ENCODE data around the gene TAS1R2.
"Not testable (repeated sequence)": the region's sequence is repeated elsewhere in the genome, so short reads cannot be mapped to it uniquely, and the experiment has no call there.

Gene TAS1R2

DNA sequence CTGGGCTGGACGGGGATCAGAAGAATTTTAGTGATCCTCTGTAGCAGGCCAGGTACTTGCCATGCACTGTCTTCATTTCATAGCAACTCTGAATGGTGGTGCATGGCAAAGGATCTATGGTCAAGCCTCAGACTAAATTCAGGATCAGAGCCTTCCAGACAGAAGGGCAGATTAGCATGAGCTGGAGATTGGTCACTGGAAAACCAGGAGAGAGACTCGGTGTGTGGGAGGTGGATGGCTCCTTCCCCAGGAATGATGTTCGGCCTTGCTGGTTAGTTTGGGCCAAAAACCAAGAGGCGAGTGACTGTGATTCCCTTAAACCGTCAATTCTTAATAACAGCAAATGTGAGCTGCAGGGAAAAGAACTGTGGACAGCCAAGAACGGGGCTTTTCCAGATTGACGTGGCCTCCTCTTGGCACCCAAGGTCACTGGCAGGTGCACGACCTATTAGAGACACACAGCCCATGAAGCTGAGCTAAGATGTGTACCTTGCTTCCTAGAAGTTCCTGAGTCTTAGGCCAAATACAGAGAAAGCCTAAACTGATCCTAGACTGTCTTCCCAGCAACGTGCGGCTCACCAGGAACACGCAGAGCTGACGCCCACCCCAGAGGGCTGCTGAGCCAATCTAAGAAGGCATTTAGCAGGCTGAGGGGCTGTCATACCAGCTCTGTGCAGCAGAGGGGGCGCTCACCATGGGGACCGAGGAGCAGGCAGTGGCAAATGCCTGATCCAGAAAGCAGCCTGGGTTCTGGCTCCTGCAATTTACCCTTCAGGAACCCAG lies 24.4 kb upstream of the TAS1R2 start:
- peak; percentile 12 to 55 for DNase-seq

DNA sequence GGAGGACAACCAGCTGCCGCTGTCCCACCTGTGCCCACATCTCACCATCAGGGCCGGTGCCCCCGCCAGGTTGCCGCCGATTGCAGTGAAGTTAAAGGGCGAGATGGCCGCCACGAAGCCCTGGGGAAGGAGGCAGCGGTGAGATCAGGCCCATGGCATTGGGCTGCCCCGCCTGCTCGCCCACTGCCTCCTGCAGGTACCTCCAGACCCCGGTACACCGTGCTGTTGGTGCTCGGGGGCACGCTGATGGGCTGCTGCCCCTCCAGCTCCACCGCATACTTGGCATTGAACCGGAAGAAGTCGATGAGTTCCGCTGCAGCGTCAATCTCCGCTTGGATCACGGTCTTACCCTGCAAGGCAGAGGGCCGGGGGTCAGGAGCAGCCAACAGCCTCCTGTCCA lies 23.6 kb upstream of the TAS1R2 start:
- no peak for DNase-seq

DNA sequence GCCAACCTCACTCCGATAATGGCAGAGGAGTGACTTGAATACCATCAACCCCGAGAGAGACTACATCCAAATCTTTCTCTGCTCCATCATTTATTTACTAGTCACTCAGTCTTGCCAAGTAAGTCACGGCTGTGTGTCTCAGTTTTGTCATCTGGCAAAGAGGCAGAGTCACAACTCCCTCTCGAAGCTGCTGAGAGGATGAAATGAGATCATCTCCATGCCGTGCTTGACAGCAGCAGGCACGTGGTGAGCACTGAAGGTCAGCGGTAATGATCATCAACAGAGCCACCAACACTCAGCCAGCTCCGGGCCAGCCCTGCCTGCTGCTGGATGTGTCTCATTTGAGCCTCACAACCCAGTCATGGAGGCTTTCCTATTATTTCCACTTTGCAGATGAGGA lies 23.0 kb upstream of the TAS1R2 start:
- DNase-seq = no peak

DNA sequence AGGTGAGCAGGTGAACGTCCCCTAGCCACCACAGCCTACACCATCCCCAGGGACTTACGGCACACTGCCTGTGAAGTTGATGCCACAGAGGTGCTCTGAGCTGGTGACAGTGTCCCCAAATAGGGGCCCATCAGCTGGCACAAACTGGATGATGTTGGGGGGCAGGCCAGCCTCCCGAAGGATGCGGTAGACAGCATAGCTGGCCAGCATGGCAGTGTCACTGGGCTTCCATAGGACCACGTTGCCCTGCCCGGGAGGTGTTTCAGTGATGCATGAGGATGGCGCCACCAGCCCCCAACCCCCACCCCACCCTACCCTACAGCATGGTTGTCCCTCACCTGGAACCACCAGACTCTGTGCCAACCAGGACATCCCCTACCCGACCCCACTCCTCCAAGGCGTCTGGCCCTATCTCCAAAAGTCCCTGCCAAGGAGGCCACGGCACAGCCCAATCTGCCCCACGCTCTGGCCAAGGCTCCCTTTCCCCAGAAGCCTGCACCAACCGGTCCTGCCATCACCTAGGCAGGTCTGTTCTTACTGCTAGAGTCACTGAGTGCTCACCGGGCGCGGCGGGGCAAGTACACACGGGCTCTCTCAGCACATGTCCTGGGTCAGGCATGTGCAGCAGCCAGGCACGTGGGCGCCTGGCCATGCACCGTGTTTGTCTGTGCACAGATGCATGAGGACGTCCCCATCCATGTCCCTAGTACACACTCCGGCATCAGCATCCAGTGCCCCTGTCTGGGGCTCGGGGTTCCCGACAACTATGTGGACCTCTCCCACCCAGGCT lies 22.4 kb upstream of the TAS1R2 start:
- DNase-seq = no peak

DNA sequence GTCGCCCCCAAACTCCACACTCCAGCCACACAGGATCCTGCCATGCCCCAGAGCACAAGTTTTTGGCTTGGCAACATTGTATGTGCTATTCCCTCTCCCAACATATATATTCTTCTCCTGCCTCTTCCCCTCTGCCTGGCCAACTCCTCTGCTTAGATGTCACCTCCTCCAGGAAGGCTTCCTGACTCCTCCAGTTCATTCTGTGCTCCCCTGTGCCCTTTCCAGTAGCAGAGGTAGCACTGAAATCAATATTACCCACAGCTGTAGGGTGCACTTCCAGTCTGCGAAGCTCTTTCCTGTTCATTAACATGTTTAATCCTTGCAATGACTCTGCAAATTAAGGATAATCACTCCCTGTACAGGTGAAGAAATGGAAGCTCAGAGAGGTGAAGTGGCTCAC lies 21.7 kb upstream of the TAS1R2 start:
- DNase-seq = no peak

GRCh38 chr1:18880585-18880984 lies 21.1 kb upstream of the TAS1R2 start:
- DNase-seq = no peak

DNA sequence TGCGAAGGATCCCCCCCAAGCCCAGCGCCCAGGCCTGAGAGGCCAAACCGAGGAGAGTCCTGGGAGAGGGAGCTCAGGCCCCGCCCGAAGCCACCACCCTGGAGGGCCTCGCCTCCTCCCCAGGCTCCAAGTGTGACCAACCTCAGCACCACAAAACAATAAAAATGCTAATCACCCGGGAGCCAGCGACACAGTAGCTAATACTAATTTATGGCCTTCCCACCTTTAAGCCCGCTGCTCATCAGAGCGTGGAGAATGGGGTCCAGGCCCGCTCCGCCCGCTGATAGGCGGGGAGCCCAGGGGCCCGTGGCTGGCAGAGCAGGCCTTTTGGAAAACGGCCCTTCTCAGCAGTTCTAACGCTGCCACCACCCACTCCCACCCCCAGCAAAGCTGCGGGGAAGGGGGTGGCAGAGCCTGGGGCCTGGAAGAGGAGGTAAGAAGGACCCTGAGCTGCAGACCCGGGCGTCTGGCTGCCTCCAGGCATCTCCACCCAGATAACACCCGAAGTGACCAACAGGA lies 20.4 kb upstream of the TAS1R2 start:
- DNase-seq = peak; percentile 39 to 72

- DNase-seq = no peak
Measured at GRCh38 chr1:18879215-18879790, 19.8 kb upstream of the TAS1R2 start.

DNA sequence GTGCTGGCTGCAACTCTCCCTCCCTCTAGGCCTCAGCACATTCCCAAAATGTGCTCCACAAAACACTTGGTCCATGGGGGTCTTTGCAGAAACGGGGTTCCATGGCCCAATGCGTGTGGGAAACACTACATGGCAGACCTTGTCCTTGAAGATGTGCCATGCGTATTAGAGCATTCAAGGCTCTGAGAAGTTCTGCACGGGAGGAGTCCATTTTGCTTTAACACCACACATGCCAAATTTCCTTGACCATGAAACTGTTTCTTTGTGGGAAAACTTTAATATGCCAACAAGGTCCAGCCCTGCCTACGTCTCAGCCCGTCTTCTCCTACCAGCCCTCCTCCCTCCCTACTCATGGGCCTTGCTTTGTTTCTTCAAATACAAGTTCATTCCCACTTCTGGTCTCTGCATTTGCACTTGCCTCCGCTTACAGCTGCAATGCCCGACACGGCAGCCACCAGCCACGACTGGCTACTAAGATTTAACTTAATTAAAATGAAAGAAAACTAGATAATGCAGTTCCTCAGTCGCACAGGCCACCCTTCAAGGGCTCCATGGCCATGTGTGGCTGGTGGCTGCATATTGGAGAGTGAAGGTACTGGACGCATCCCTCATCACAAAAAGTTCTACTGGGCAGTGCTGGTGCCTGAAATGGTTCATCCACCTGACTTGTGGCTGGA lies 19.2 kb upstream of the TAS1R2 start:
- DNase-seq = no peak

GRCh38 chr1:18877282-18877681 lies 17.8 kb upstream of the TAS1R2 start:
- DNase-seq = no peak

GRCh38 chr1:18876210-18876609 lies 16.8 kb upstream of the TAS1R2 start:
- DNase-seq = no peak

- no peak for DNase-seq
Measured at GRCh38 chr1:18875796-18876128, 16.3 kb upstream of the TAS1R2 start.

DNA sequence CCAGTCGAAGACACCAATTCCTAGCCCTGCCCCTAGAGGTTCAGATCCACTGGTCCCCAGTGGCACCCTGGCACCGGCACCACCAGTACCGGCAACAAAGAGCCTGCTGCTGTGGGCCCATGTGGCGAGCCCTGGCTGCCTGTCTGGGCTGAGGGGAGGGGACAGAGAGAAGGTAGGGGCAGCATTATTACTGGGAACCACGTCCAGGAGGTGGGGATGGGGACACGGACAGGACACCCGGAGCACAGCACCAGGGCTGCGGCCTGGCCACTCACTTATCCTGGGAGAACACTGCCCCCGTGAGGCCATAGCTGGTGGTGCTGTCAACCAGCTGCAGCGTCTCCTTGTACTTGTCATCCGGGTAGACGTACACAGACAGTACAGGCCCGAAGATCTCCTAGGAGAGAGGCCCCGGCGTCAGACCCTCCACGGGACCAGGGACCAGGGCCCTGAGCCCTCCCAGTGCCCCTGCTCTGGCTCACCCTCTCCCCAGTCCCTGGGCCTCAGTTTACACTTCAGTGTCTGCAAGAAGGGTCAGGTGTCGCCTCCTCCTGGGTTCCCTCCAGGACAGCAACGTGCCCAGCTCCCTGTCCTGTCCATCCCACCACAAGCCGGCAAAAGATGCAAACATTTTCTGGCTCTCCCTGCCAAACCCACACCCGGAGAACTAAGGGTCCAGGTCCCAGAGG lies 15.8 kb upstream of the TAS1R2 start:
- peak; percentile 46 to 81 for DNase-seq

DNA sequence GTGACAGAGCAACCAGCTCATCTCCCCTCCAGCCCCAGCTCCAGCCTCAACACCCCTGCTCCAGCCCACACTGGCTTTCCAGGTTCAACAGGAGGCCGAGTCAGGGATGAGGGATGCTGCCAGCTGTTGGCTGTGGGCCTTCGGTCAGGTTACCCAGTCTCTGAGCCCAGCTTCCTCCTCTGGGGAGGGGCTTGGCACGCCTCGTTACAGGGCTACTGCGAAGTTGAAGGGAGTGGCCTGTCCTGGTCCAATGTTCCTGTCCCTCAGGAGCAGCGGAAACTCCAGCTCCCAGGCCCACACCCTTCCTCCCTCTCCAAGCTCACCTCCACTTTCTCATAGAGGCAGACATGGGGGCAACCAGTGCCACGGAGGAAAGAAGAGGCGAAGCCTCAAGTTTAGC lies 15.1 kb upstream of the TAS1R2 start:
- DNase-seq = no peak

DNA sequence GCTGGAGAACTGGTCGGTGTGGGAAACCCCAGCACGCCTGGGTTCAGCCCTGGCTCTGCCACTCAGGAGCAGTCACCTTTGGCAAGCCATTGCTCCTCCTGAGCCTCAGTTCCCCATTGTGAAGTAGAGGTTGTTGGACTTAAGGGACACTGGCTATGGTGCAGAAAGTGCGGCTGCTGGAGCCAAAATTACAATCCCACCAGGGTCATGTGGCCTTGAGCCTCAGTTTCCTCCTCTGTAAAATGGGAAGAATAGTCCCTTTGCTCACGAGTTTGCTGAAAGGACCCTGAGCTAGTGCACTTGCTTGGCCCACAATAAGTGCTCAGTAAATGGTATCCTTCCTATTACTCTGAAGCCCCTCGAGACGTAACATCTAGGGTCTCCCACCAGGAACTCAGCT lies 14.6 kb upstream of the TAS1R2 start:
- DNase-seq = no peak

GRCh38 chr1:18872071-18872611 lies 12.7 kb upstream of the TAS1R2 start:
- DNase-seq = no peak

DNA sequence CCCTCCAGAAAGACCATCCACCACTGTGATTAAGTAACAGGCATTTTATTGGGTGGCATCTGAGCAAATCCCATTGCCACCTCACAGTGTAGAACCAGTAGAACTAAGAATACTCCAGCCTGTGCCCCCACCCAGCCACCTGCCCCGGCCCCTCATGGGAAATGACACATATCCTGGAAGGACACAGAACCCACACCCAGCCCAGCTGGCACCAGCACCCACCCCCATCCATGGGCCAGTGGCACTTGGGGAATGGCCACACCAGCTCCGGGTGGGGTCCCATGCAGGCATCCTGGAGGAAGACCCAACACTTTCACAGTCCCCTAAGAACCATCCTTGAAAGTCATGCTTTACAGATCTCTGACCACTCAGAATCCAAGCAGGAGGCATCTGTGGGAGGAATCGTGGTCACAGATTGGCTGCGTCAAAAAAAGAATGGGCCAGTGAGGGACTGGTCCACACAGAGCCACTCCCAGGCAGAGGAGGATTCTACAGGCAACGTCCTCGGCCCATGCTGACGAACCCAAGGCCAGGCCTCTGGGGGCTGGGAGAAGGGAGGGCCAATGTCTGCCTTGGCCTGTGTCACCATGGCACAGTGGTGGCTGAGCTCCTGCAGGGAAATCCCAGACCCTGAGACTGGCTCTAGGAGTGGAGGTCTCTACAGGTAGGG lies 12.1 kb upstream of the TAS1R2 start:
- DNase-seq = no peak

DNA sequence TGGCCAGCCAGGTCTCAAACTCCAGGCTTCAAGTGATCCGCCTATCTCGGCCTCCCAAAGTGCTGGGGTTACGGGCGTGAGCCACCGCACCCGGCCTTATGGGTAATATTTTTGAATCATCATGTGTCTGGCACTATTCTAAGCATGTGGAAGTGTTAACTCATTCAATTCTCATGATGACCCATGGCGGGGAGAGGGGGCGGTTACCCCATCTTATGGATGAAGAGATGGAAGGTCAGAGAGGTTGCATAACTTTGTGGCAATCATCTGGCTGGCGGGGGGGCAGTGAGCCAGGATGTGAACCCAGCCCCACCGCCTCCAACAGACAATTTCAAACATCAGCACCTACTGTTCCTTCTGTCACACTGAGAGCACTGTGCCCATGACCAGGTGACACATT lies 11.5 kb upstream of the TAS1R2 start:
- DNase-seq = no peak

GRCh38 chr1:18870595-18870865 lies 11.1 kb upstream of the TAS1R2 start:
- DNase-seq = not testable (repeated sequence)

DNA sequence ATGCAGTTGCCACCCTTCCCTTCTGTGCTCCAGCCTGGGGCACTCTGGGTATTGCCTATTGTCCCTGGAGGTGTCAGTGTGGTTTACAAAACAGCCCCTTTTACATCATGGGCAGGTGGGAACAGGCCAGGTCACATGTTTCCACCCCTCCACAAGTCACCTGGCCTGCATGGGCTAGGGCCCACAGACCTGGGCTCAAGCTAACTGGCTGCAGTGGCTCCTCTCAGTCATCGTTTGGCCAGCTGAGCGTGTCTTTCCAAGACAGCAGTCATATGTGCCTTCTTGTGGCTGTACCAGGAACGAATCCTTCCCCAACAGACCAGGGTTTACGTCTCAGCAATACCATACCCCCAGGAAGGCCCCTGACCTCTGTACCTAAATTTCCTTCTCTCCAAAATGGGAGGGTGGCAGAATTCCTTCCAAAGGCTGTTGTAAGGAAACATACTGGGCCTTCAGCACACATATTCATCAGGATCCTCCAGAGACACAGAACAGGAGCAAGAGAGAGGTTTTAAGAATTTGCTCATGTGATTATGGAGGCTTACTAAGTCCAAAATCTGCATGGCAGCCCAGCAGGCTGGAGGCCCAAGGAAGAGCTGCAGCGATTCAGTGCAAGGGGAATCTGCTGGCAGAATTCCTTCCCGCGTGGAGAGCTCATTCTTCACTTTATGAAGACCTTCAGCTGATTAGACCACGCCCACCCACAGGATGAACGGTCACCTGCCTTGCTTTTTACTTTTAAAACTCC lies 10.6 kb upstream of the TAS1R2 start:
- no peak for DNase-seq

DNA sequence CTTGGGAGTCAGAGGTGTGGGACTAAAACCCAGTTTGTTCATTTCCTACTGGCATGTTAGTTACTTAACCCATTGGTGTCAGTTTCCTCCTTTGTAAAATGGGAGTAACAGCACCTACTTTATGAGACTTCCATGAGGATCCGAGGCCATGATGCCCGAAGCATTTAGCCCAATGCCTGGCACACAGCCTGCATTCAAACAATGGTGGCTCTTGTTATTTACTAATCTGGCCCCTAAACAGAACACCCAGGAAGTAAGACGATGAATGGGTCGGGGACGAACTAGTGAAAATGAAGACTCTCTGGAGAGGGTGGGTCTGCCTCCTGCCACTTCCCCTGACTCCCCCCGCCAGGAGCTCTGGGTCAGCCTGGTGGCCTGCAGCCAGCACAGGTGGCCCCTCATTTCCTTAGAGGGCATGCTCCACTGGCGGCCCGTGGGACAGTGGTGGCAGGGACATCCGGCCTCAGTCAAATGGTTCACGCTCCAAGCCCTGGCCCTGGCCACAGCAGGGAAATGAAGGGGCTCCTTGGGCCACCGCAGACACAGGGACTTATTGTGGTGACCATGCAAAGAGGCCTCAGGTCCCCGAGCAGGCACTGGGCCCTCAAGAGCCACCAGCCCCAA lies 9.5 kb upstream of the TAS1R2 start:
- DNase-seq = no peak

All from NCI-H524 (cell line).